Lower leg skin (tissue), 3 donors: ENCODE results near the gene SPON2.

Source experiments
- POLR2A ChIP-seq, 2 donors: fragments of 450-650 bp; IDR thresholded peaks; one replicate each; pipeline ENCODE4 v1.6.1; 2016 to 2017; ENCODE audit warnings: antibody characterized with exemption in 2 of 2, mild to moderate bottlenecking in 1 of 2, moderate library complexity in 1 of 2
- TF ChIP-seq, protein P1 (sequence below), 3 donors: fragments of 450-650 bp; IDR thresholded peaks; one replicate each; pipeline ENCODE4 v1.5.1; 2016; ENCODE audit warnings: antibody characterized with exemption in 3 of 3, mild to moderate bottlenecking in 3 of 3, moderate library complexity in 2 of 3

DNA sequence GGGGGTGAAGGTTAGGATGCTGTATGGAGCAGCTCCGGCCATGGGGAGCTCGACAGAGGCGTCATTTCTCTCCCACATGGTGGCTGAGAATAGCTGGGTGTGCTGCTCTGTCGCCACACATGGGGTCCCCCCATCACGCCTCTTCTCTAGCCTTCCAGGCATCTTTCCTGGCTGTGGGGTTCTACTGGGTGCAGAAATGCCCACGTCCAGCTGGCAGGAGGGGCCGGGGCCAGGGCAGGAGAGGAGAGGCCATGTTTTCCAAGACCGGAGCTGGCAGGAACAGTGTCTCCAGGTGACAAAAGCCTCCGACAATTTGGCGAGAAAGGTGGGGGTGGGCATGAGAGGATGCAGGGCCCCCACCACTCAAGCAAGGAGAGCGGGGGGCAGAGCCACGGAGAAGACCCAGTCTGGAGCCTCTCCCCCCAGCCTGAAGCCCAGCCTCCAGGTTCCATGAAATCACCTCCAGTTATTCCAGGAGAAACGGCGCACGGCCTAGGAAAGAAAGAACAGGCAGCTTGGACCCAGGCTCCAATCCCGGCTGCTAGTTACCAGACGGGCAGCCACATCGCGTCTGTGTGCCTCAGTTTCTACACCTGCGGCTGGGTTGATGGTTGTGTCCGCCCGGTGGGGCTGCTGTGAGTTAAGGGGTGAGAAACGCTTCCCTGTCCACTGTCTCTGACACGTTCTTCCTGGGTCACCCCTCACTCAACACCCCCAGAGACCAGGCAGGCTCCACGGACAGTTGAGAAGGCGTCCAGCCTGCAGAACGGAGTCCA is 27.4 kb upstream of the SPON2 start:
- TF ChIP-seq, protein P1, sequence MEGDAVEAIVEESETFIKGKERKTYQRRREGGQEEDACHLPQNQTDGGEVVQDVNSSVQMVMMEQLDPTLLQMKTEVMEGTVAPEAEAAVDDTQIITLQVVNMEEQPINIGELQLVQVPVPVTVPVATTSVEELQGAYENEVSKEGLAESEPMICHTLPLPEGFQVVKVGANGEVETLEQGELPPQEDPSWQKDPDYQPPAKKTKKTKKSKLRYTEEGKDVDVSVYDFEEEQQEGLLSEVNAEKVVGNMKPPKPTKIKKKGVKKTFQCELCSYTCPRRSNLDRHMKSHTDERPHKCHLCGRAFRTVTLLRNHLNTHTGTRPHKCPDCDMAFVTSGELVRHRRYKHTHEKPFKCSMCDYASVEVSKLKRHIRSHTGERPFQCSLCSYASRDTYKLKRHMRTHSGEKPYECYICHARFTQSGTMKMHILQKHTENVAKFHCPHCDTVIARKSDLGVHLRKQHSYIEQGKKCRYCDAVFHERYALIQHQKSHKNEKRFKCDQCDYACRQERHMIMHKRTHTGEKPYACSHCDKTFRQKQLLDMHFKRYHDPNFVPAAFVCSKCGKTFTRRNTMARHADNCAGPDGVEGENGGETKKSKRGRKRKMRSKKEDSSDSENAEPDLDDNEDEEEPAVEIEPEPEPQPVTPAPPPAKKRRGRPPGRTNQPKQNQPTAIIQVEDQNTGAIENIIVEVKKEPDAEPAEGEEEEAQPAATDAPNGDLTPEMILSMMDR (IDR thresholded peaks at IDR 0.05): no peak
- TF ChIP-seq POLR2A (IDR thresholded peaks at IDR 0.05): no peak
